Astrocyte (in vitro differentiated cells and primary cell): ENCODE measurements around the gene SAMD10.

Experiments used
- CTCF ChIP-seq: IDR thresholded peaks from 2 replicates; pipeline ENCODE4 v1.5.1; 2011; ENCODE audit warnings: low read depth, mild to moderate bottlenecking, inconsistent platforms, low read length, moderate library complexity; ENCODE audit not compliant: insufficient read depth
- EZH2 ChIP-seq: IDR thresholded peaks from 2 replicates; pipeline ENCODE4 v1.6.1; 2012; ENCODE audit warnings: mild to moderate bottlenecking, low read length, inconsistent platforms; ENCODE audit not compliant: insufficient read depth

GRCh38 chr20:64005394-64005793 is 26.0 kb upstream of the SAMD10 start:
- no peak for TF ChIP-seq CTCF
- no peak for TF ChIP-seq EZH2
